ENCODE results near the gene TCEA3. TPM values are rescaled to one million over a fixed set of nuclear protein-coding genes. Genes with fewer than 3 reads are reported as not detected.

TCEA3 gene
- total RNA-seq, 1 experiment from 2014 or later: 0.37 TPM

GRCh38 chr1:23354245-23354644 lies 70.3 kb downstream of the TCEA3 start (continued):
- TF ChIP-seq ATF2 (CRISPR knock-in tag; IDR thresholded peaks at IDR 0.05; ENCODE audit: borderline replicate concordance, low read depth): no peak; the same call in 1 of the 2 replicates
- TF ChIP-seq ETV6 (CRISPR knock-in tag; IDR thresholded peaks at IDR 0.05): no peak
- no peak for TF ChIP-seq GABPB1 (CRISPR knock-in tag; IDR thresholded peaks at IDR 0.05)
- no peak for TF ChIP-seq ZNF512 (CRISPR knock-in tag; IDR thresholded peaks at IDR 0.05; ENCODE audit: borderline replicate concordance)

GRCh38 chr1:23352096-23352695 lies 72.4 kb downstream of the TCEA3 start:
- TF ChIP-seq FOXP1 (CRISPR knock-in tag; IDR thresholded peaks at IDR 0.05; ENCODE audit: borderline replicate concordance) (no peak), ZNF219 (CRISPR knock-in tag; IDR thresholded peaks at IDR 0.05; ENCODE audit: borderline replicate concordance) (no peak), ZNF121 (CRISPR knock-in tag; IDR thresholded peaks at IDR 0.05) (no peak), E2F1 (CRISPR knock-in tag; IDR thresholded peaks at IDR 0.05) (no peak), ZNF416 (CRISPR knock-in tag; IDR thresholded peaks at IDR 0.05) (no peak), NR1H2 (CRISPR knock-in tag; IDR thresholded peaks at IDR 0.05) (no peak), NFATC4 (CRISPR knock-in tag; IDR thresholded peaks at IDR 0.05) (no peak), HMGA2 (CRISPR knock-in tag; IDR thresholded peaks at IDR 0.05) (no peak), SMAD3 (CRISPR knock-in tag; IDR thresholded peaks at IDR 0.05; ENCODE audit: borderline replicate concordance) (no peak), FOXK1 (CRISPR knock-in tag; IDR thresholded peaks at IDR 0.05) (no peak), GTF2I (CRISPR knock-in tag; conservative IDR thresholded peaks at IDR 0.05) (no peak), TP53 (CRISPR knock-in tag; IDR thresholded peaks at IDR 0.05) (no peak), JUN (CRISPR knock-in tag; IDR thresholded peaks at IDR 0.05) (no peak), NR2C2 (CRISPR knock-in tag; IDR thresholded peaks at IDR 0.05) (no peak)
- Mint-ChIP-seq H3K36me3 (no peaks in the 10 kb centered on the region), H3K4me3 (no peak overlapping the region), H3K27ac (no peak overlapping the region), H3K9me3 (no peaks in the 10 kb centered on the region), H3K4me1 (no peaks in the 10 kb centered on the region), H3K27me3 (ENCODE audit: low read depth) (peaks cover 100% of the 10 kb centered on the region)
- ATAC-seq (no peak), DNase-seq (ENCODE audit: low spot score) (no peak)
- ChIA-PET POLR2A (interaction anchor here (0.7 kb wide), 1 partner anchor 849 kb away, joined by 5 read pairs; no protein-coding TSS in a partner anchor), CTCF (no interaction called here)

GRCh38 chr1:23345920-23346319 lies 78.6 kb downstream of the TCEA3 start:
- H3K36me3 Mint-ChIP-seq: no peaks in the 10 kb centered on the region
- DNase-seq (ENCODE audit: low spot score) (no peak), ATAC-seq (no peak)
- ChIA-PET CTCF (no interaction called here), POLR2A (no interaction called here)
- peaks cover 28% of the 10 kb centered on the region for H3K4me1 Mint-ChIP-seq
- H3K27ac Mint-ChIP-seq: no peak overlapping the region
- no peaks in the 10 kb centered on the region for H3K9me3 Mint-ChIP-seq
- peaks cover 63% of the 10 kb centered on the region for H3K27me3 Mint-ChIP-seq (ENCODE audit: low read depth)
- no peak overlapping the region for H3K4me3 Mint-ChIP-seq
- no peak for TF ChIP-seq SOX15 (CRISPR knock-in tag; IDR thresholded peaks at IDR 0.05)
- no peak for TF ChIP-seq MXD4 (CRISPR knock-in tag; IDR thresholded peaks at IDR 0.05; ENCODE audit: borderline replicate concordance)
- TF ChIP-seq NFYB (CRISPR knock-in tag; conservative IDR thresholded peaks at IDR 0.05; ENCODE audit: low read depth): no peak
- TF ChIP-seq SP1 (CRISPR knock-in tag; conservative IDR thresholded peaks at IDR 0.05): no peak
- TF ChIP-seq ZNF232 (CRISPR knock-in tag; IDR thresholded peaks at IDR 0.05): no peak
- no peak for TF ChIP-seq PREB (CRISPR knock-in tag; IDR thresholded peaks at IDR 0.05; ENCODE audit: borderline replicate concordance)
- no peak for TF ChIP-seq STAT6 (CRISPR knock-in tag; conservative IDR thresholded peaks at IDR 0.05; ENCODE audit: low read depth)
- no peak for TF ChIP-seq NR1H2 (CRISPR knock-in tag; IDR thresholded peaks at IDR 0.05)
- TF ChIP-seq ZBTB21 (CRISPR knock-in tag; IDR thresholded peaks at IDR 0.05; ENCODE audit: borderline replicate concordance): no peak
- no peak for TF ChIP-seq ELF4 (CRISPR knock-in tag; IDR thresholded peaks at IDR 0.05; ENCODE audit: low read depth)
- TF ChIP-seq GRHL2 (CRISPR knock-in tag; IDR thresholded peaks at IDR 0.05; ENCODE audit: insufficient replicate concordance, severe bottlenecking): no peak
